Gastrocnemius medialis (tissue), 4 donors: ENCODE data around the gene OLR1.

Source experiments
- POLR2A ChIP-seq, 2 donors: fragments of 450-650 bp; IDR thresholded peaks; one replicate each; pipeline ENCODE4 v1.6.1; 2017; ENCODE audit warnings: antibody characterized with exemption in 2 of 2, mild to moderate bottlenecking in 2 of 2, moderate library complexity in 2 of 2
- TF ChIP-seq, protein P1 (sequence below), 5 experiments: fragments of 450-650 bp in 3 of 5; fragments of 200-600 bp in 2 of 5; sonication (generic) in 2 of 5; IDR thresholded peaks in 4 of 5; conservative IDR thresholded peaks in 1 of 5; 1 replicate in 4 of 5; 2 replicates in 1 of 5; pipeline ENCODE4 v1.5.1; 2016 to 2019; ENCODE audit warnings: antibody characterized with exemption in 5 of 5, mild to moderate bottlenecking in 3 of 5, moderate library complexity in 3 of 5

DNA sequence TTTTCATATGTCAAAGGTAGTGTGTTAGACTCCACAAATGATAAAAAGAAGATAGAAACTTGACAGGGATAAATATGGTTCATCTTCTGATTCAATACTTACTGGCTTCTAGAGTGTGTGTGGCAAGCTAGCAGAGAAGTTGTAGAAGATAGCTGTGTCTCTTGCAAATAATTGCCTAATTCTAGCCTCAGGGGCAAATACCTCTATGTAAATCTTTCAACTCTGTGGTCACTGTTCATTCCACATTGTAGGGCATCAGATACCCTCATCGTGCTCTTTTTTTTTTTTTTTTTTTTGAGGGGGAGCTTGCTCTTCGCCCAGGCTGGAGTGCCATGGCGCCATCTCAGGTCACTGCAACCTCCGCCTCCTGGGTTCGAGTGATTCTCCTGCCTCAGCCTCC is 1.7 kb downstream of the OLR1 start:
- TF ChIP-seq, protein P1, sequence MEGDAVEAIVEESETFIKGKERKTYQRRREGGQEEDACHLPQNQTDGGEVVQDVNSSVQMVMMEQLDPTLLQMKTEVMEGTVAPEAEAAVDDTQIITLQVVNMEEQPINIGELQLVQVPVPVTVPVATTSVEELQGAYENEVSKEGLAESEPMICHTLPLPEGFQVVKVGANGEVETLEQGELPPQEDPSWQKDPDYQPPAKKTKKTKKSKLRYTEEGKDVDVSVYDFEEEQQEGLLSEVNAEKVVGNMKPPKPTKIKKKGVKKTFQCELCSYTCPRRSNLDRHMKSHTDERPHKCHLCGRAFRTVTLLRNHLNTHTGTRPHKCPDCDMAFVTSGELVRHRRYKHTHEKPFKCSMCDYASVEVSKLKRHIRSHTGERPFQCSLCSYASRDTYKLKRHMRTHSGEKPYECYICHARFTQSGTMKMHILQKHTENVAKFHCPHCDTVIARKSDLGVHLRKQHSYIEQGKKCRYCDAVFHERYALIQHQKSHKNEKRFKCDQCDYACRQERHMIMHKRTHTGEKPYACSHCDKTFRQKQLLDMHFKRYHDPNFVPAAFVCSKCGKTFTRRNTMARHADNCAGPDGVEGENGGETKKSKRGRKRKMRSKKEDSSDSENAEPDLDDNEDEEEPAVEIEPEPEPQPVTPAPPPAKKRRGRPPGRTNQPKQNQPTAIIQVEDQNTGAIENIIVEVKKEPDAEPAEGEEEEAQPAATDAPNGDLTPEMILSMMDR (IDR thresholded peaks at IDR 0.05 in 4 of 5, conservative IDR thresholded peaks at IDR 0.05 in 1 of 5) = no peak
- TF ChIP-seq POLR2A (IDR thresholded peaks at IDR 0.05) = no peak
